Activated naive CD8-positive, alpha-beta T cell treated with anti-CD3 and anti-CD28 coated beads, Interleukin-2, amount 50 U/mL, for 24 hours (primary cell): ENCODE results near the gene COL18A1.
A peak's percentile ranks its signal among the peaks of the same experiment; 100 is the strongest.
"Not testable (repeated sequence)": the region's sequence is repeated elsewhere in the genome, so short reads cannot be mapped to it uniquely, and the experiment has no call there.

Experiments
- ATAC-seq: fragments of 150-1000 bp; cut with Tn5 transposase; one replicate; pipeline ENCODE4 v1.10.0; 2021
- DNase-seq: peaks from one replicate; pipeline ENCODE4 v3.0.0; 2021
- H3K27ac Mint-ChIP-seq: one replicate; pipeline ENCODE4 v1.8.0; 2021; ENCODE audit warnings: mild to moderate bottlenecking, mixed read lengths
- H3K27me3 Mint-ChIP-seq: one replicate; pipeline ENCODE4 v1.8.0; 2021; ENCODE audit warnings: mixed read lengths
- H3K36me3 Mint-ChIP-seq: one replicate; pipeline ENCODE4 v1.8.0; 2021; ENCODE audit warnings: low read depth, mixed read lengths
- H3K4me1 Mint-ChIP-seq: one replicate; pipeline ENCODE4 v1.8.0; 2021; ENCODE audit warnings: mixed read lengths
- H3K4me3 Mint-ChIP-seq: one replicate; pipeline ENCODE4 v1.8.0; 2021; ENCODE audit warnings: mild to moderate bottlenecking, moderate library complexity, mixed read lengths
- H3K9me3 Mint-ChIP-seq: one replicate; pipeline ENCODE4 v1.8.0; 2021; ENCODE audit warnings: mixed read lengths

The COL18A1 gene

GRCh38 chr21:45363921-45364467 lies 41.0 kb upstream of the COL18A1 start:
- Mint-ChIP-seq H3K27me3 (peaks cover 13% of the 10 kb centered on the region), H3K4me3 (no peak overlapping the region), H3K27ac (peak overlapping the region; percentile 62), H3K4me1 (peaks cover 10% of the 10 kb centered on the region), H3K9me3 (no peaks in the 10 kb centered on the region), H3K36me3 (no peaks in the 10 kb centered on the region)
- ATAC-seq = peak; percentile 73
- peak; percentile 45 for DNase-seq

GRCh38 chr21:45364468-45365185 lies 40.3 kb upstream of the COL18A1 start:
- Mint-ChIP-seq H3K36me3 (no peaks in the 10 kb centered on the region), H3K4me1 (peaks cover 14% of the 10 kb centered on the region), H3K27ac (peak overlapping the region; percentile 62), H3K9me3 (no peaks in the 10 kb centered on the region), H3K27me3 (peaks cover 13% of the 10 kb centered on the region), H3K4me3 (no peak overlapping the region)
- ATAC-seq (no peak), DNase-seq (no peak)

DNA sequence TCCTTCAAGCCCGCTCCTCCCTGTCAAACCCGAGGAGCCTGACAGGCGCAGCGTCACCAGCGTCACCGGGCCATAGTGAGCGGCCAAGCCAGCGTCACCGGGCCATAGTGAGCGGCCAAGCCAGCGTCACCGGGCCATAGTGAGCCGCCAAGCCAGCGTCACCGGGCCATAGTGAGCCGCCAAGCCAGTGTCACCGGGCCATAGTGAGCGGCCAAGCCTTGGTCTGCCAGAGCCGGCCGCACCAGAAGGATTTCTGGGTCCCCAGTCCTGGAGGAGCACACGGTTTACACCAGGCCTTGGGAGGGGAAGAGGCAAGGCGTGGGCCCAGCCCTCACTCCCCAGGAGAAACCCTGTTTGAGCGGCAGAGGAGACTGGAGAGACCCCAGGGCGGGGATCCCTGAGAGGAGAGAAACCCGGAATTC lies 39.8 kb upstream of the COL18A1 start:
- Mint-ChIP-seq H3K36me3 (no peaks in the 10 kb centered on the region), H3K27ac (no peak overlapping the region), H3K9me3 (no peaks in the 10 kb centered on the region), H3K4me3 (no peak overlapping the region), H3K4me1 (peaks cover 18% of the 10 kb centered on the region), H3K27me3 (peaks cover 13% of the 10 kb centered on the region)
- DNase-seq (no peak), ATAC-seq (no peak)

GRCh38 chr21:45365608-45366241 lies 39.2 kb upstream of the COL18A1 start:
- Mint-ChIP-seq H3K36me3 (no peaks in the 10 kb centered on the region), H3K4me3 (no peak overlapping the region), H3K27me3 (peaks cover 13% of the 10 kb centered on the region), H3K27ac (no peak overlapping the region), H3K4me1 (peaks cover 23% of the 10 kb centered on the region), H3K9me3 (no peaks in the 10 kb centered on the region)
- no peak for ATAC-seq
- DNase-seq = no peak

DNA sequence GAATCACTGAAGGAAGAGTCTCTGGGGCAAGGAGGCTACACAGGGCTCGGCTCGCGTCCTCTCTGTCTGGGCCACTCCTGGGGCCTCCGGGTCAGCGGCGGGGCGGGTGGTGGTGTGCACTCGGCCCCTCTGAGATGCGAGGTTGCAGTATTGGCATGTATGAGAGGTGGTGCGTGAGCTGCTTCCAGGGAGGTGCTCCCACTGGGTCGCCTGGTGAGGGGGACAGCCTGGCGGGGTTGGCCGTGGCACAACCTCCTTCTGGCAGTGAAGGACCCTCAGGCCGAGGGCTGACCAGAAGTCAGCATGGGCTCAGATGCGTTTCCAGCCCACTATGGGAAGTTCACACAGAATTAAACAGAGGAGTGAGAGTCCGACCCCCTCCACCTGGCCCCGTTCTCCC lies 38.5 kb upstream of the COL18A1 start:
- Mint-ChIP-seq H3K4me1 (peaks cover 28% of the 10 kb centered on the region), H3K9me3 (no peaks in the 10 kb centered on the region), H3K36me3 (no peaks in the 10 kb centered on the region), H3K4me3 (no peak overlapping the region), H3K27me3 (peaks cover 13% of the 10 kb centered on the region), H3K27ac (no peak overlapping the region)
- ATAC-seq (no peak), DNase-seq (no peak)

DNA sequence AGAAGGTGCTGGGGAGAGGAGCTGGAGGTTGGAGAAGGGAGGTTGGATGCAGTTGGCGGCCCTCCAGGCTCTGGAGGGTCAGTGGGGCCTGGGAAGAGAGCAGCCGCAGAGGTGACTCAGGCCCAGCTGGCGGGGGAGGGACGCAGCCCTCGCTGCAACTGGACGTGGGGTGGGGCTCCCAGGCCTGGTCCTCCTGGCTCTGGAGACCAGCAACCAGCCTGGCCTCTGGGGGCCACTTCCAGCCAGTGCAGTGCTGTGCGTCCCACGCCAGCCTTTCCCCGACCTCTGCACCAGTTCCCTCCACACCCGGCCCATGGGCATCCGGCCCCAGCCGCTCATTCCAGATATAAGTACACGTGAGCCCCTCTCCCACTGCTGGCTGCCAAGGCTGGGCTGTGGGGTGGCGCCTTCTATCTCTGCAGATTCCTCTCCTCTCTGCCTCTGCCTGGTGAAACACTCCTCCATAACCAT lies 38.0 kb upstream of the COL18A1 start:
- no peak for ATAC-seq
- no peak overlapping the region for H3K27ac Mint-ChIP-seq
- H3K27me3 Mint-ChIP-seq = peaks cover 15% of the 10 kb centered on the region
- no peaks in the 10 kb centered on the region for H3K36me3 Mint-ChIP-seq
- peaks cover 31% of the 10 kb centered on the region for H3K4me1 Mint-ChIP-seq
- H3K4me3 Mint-ChIP-seq = no peak overlapping the region
- no peaks in the 10 kb centered on the region for H3K9me3 Mint-ChIP-seq
- DNase-seq = no peak

DNA sequence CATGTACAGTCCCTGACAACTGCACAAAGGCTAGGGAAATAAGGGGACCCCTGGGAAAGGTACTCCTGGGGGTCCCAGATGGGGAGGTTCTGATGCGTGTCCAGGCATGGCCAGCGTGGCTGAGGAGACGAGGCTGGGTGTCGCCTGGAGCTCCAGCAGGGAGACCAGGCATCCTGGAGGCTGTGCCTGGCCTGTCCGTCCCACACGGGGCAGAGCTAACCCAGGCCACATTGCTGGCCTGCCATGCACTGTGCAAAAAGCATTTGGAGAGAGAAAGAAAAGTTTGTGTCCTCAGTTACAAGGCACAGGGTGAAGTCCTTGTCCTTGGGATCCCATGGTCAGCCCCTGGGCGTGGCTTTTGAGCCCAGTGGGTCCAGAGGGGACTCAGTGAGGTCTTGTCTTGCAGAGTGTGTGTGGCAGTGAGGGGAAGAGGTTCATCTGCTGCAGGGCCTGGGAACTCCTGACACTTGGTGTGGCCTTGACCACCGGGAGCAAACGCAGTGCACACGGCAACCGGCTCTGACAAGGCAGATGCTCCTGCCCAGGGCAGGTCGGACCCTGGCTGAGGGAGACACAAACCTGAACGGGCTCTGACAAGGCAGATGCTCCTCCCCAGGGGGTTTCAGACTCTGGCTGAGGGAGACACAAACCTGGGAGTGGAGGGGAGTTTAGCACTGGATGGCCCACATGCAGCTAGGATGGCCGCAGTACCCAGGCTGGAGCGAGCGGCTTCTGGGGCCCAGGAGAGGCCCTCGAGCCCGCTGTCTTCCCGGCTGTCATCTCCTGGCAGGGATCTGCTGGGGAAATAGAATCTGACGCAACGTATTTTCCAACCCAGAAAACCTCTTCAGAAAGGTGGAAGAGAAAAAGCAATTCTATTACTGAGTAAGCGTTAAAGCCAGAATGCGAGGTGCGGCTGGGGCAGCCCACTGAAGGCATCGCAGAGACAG lies 37.3 kb upstream of the COL18A1 start:
- Mint-ChIP-seq H3K27ac (peak overlapping the region; percentile 21), H3K4me3 (no peak overlapping the region), H3K9me3 (no peaks in the 10 kb centered on the region), H3K27me3 (peaks cover 16% of the 10 kb centered on the region), H3K4me1 (peaks cover 32% of the 10 kb centered on the region), H3K36me3 (no peaks in the 10 kb centered on the region)
- DNase-seq (no peak), ATAC-seq (no peak)

- DNase-seq = not testable (repeated sequence)
- Mint-ChIP-seq H3K4me1 (peaks cover 29% of the 10 kb centered on the region), H3K27me3 (peaks cover 13% of the 10 kb centered on the region)
Measured at GRCh38 chr21:45369018-45369417, 35.9 kb upstream of the COL18A1 start.

GRCh38 chr21:45370575-45370974 lies 34.4 kb upstream of the COL18A1 start:
- no peaks in the 10 kb centered on the region for H3K9me3 Mint-ChIP-seq
- DNase-seq (no peak), ATAC-seq (no peak)
- peaks cover 25% of the 10 kb centered on the region for H3K4me1 Mint-ChIP-seq
- peaks cover 14% of the 10 kb centered on the region for H3K27me3 Mint-ChIP-seq
- no peaks in the 10 kb centered on the region for H3K36me3 Mint-ChIP-seq
- no peak overlapping the region for H3K27ac Mint-ChIP-seq
- H3K4me3 Mint-ChIP-seq = no peak overlapping the region

More at GRCh38 chr21:45369018-45369417, 35.9 kb upstream of the COL18A1 start:
- H3K4me3 Mint-ChIP-seq, H3K9me3 Mint-ChIP-seq, ATAC-seq, H3K36me3 Mint-ChIP-seq, H3K27ac Mint-ChIP-seq: not testable (repeated sequence)

DNA sequence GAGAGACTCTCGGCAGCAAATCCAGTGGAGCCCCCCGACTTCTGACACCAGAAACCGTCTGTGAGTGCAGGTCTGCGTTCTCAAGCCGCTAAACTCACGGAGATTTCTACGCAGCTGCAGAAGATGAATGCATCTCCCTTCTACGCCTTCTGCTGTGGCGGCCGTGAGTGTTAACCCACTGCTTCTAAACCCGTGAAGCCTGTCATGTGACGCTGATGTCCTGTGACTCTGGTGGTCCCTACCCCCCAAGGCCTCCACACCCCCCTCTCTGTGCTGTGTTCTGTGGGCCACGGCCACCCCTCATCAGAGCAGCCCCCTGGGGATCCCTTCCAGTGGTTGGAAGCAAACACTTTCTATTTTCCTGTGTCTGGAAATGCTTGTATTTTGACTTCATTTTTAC lies 33.9 kb upstream of the COL18A1 start:
- Mint-ChIP-seq H3K4me3 (no peak overlapping the region), H3K27ac (no peak overlapping the region), H3K4me1 (peaks cover 25% of the 10 kb centered on the region), H3K27me3 (peaks cover 14% of the 10 kb centered on the region), H3K9me3 (no peaks in the 10 kb centered on the region), H3K36me3 (no peaks in the 10 kb centered on the region)
- ATAC-seq = no peak
- no peak for DNase-seq

DNA sequence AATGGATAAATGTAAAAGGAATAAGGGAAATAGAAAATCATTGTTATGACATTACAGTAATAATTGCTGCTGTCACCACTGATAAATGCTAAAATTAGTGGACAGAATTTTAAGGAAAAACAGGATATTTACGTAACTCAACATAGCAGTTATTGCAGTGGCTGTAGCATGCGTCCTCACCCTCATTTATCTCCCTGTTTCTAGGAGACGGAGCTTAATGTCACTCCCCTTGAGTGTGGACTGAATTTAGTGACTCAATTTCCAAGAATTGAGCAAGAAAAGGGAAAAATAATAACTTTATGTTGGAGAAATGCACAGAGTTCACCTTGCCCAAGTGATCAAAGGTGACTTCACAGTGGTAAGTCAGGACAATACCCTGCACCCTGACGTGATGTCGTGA lies 33.3 kb upstream of the COL18A1 start:
- H3K27ac Mint-ChIP-seq = no peak overlapping the region
- no peak for ATAC-seq
- H3K9me3 Mint-ChIP-seq = no peaks in the 10 kb centered on the region
- H3K36me3 Mint-ChIP-seq = no peaks in the 10 kb centered on the region
- H3K4me1 Mint-ChIP-seq = peaks cover 25% of the 10 kb centered on the region
- DNase-seq = no peak
- peaks cover 14% of the 10 kb centered on the region for H3K27me3 Mint-ChIP-seq
- H3K4me3 Mint-ChIP-seq = no peak overlapping the region

GRCh38 chr21:45372732-45373355 lies 32.1 kb upstream of the COL18A1 start:
- H3K27ac Mint-ChIP-seq = no peak overlapping the region
- ATAC-seq = no peak

DNA sequence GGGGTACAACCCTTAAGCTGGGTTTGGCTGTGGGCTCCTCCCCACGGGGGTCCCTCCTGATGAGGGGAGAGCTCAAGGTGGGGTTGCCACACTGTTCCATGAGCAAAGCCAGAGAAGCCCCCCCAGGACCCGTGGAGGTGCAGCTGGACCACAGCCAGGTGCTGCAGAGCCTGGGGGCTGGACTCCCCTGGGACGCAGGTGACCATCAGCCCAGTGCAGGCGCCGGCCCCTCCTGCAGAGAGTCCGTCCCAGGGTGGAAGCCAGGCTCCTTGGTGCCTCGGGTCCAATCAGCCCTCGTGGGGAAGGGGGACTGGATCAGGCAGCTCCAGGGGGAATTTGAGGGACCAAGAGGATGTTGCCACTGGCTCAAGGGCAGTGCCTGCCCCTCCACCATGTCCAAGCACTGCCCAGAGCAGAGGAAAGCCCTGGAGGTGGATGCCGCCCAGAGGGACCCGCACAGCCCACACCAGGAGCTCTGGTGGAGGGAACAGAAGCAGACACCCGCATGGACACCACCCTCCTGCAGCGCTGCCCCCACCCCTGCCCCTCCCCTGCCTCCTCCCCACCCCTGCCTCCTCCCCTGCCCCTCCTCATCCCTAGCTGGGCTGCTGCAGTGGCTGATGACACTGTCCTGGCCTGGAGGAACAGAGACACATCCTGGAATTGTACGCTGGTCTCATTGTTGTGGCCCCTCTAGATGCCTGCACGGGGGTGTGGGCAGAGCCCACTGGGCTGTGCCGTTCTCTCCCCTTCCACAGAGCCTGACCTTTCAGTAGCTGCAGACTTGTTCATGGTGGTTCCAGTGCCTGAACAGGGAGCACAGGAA lies 30.8 kb upstream of the COL18A1 start:
- H3K9me3 Mint-ChIP-seq = no peaks in the 10 kb centered on the region
- peaks cover 8% of the 10 kb centered on the region for H3K27me3 Mint-ChIP-seq
- H3K4me3 Mint-ChIP-seq = no peak overlapping the region
- no peak for ATAC-seq
- H3K36me3 Mint-ChIP-seq = no peaks in the 10 kb centered on the region
- H3K27ac Mint-ChIP-seq = no peak overlapping the region
- peaks cover 22% of the 10 kb centered on the region for H3K4me1 Mint-ChIP-seq
- DNase-seq = no peak

More at GRCh38 chr21:45372732-45373355, 32.1 kb upstream of the COL18A1 start:
- no peak overlapping the region for H3K4me3 Mint-ChIP-seq
- H3K9me3 Mint-ChIP-seq = no peaks in the 10 kb centered on the region
- DNase-seq = no peak
- peaks cover 10% of the 10 kb centered on the region for H3K27me3 Mint-ChIP-seq
- peaks cover 25% of the 10 kb centered on the region for H3K4me1 Mint-ChIP-seq
- no peaks in the 10 kb centered on the region for H3K36me3 Mint-ChIP-seq
